Measurements from ENCODE around the gene COL5A2.

The COL5A2 gene

DNA sequence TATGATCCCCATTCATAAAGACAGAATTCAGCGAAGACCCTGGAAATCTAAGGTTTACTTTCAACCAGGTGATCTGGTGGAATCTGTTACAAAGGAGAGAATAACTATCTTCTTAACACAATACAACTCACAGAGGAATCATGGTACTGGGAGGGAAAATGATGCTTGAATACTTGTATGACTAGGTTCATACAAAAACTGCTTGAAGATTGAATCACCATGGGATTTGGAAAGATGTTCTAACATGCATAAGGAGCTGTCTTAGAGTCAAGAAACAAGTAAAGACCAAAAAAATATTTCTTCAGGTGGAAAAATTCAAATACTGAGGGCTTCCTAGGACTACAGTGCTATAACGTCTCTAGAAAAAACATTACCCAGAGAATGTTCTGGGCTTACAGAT, 32.2 kb downstream of the COL5A2 start:
- DNase-seq = no peak

DNA sequence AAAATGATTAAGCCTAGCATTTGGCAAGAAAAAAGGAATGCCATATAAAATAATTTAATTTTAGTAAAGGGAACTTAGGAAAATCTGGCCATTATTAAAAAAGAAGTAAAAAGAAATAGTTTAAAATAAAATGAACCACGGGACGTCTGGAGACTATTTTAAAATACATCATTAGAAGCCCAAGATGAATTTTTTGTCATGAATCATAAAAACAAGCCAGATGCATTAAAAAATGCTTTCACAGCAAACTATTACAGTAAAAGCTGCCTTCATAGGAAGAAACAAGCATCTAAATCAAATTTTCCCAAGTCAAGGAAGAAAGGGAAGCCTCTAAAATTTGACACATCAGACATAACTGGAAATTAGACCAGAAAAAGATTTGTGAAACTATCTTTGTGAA, 33.0 kb downstream of the COL5A2 start:
- no peak for DNase-seq

DNA sequence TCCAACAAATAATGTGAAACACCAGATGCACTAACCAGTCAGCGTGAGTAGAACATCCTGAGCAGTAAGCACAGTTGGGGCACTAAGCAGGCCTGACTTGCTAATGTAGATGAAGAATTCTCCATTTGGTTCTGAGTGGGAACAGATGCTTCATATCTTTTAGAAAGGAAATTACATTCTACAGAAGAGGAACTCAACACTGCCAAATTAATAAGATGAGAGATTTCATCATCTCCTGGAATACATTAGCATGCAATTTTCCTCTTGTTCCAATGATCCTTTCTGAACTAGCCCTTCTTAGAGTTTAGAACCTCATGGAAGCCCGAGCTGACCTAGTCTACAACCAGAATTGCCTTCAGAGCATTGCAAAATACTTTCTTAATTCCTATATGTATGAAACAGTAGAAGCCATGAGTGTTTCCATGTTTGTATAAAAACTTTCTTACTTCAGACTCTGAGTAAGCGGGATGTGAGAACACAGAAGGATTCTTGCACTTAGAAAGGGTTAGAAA, 34.8 kb downstream of the COL5A2 start:
- DNase-seq = no peak

DNA sequence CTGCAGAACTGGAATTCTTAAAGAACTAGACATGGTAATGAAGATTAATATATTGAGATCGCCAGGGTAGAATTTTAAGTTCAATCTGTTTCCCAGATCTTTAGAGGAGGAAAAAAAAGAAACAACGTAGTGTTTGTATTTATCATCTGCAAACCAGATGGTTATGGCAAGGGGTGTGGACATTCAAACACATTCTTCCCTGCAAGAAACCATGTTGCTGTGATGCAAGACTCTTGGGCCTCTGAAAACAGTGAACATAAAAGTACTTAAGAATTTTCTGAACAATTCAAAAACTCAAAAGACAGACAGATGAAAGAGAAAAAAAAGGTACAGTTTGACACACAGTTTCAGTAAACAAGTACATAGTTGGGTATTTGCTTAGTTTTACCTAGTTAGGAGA, 35.6 kb downstream of the COL5A2 start:
- no peak for DNase-seq

DNA sequence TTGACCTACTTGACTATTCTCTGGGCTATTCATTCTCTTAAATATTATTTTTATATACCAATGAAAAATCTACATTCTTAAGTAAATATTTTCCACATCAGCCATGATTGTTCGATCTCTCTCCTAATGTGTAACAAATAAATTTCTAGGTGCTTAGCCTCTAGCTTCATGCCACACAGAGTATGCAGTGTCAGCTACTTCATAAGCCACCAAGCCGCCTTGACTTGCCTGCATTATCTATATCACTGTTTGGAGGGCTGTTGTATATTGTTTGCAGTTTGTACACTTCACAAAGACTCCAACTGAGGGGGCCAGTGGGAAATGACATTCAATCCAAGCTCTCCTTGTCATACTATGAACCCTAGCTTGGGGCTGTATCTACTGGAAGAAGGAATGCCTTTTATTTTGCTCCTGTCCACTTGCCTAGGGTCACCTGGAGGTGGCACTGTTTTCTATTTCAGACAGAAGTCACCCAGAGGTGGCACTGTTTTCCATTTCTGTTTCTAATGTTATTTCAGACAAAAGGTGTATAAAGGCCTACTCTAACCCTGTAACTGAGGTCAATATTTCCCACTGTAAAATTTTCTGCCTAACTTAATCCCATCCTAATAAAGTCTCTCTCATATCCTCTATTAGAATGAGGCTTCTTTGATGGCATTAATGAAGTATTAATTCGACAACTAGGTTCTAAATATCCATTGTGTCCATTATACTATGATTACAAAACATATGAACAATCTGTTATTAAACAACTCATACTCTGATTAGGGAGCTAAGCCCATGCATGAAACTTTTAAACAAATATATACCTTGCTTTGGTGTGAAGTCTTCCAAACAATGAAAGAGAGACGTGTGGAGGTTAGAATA, 36.4 kb downstream of the COL5A2 start:
- DNase-seq = peak; percentile 58

DNA sequence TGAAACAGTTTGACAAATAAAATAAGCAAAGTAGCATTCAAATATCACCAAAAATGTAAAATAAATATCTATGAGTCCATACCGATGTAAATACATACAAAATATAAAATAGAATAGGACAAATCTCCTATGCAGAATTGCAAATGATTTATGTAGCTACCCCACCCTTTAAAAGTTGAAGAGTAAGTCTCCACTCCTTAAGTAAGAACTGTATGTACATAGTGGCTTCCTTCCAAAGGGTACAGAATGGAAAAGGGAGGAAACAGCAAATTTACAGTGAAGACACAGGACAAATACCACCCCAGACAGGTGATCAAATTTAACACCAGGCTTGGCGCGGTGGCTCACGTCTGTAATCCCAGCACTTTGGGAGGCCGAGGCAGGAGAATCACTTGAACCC, 40.8 kb downstream of the COL5A2 start:
- no peak for DNase-seq

DNA sequence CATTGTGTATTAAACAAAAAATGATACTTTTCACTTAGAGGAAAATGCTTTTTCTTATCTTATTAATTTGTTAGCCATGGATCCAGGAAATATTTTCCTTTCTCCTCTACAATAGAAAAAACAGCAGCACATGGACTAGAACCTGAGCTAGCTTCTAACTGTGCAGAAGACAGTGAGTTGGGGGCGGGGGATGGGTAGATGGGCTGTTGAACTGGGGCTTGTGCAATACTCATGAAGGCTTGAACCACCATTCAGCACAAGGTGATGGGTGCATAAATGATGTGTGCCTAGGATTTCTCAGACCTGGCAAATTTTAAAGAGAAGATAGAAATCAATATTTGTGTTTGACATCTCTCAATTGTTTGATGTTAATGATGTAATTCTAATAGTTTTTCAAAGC, 42.0 kb downstream of the COL5A2 start:
- no peak for DNase-seq

DNA sequence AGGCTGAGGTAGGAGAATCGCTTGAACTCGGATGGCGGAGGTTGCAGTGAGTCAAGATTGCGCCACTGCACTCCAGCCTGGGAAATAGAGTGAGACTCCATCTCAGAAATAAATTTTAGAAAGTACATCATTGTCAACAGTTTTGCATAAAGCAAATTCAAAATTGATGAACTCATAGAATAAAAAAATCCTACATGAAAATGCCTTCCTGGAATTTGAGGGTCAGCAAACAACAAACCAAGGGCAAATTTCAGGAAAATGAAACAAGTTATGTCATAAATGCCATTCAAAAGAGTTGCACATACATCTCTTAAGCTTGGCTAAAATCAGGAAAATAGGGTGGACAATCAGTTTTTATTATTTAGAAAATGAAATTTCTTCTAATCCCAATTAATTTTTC, 45.1 kb downstream of the COL5A2 start:
- DNase-seq = no peak

DNA sequence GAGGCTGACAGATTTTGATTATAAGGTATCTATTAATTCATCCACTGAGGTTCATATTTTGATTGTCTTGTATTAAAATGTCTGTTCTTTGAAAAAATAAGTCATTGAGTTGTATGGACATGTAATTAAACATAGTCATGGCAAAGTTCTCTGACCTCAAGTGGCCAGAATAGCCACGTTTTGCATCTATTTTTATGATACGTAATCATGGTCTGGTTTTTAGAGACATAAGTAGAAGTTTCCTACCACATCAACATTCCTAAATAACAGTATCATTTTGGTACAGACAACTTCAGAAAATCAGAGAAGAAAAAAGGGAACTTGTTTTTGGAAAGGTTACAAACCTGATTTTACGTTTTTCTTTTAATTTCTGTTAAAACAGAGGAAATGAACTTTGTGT, 47.6 kb downstream of the COL5A2 start:
- no peak for DNase-seq

DNA sequence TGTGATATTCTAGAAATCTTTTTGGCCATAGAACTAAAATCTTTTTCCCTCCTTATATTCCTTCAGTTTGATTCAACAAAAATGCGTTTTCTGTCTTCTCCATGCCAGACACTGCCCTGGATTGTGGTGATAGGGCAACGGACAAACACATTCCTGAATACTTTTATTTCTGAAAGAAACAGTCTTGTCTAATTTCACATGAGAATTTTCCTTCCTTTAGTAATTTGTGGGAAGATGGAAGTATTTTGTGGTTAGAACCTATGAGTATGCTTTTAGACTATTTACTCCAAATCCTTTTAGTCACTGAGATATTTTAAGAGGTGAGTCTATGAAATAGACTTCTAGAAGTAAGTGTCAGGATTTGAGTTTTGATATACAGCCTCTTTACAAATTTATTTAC, 49.6 kb downstream of the COL5A2 start:
- no peak for DNase-seq

DNA sequence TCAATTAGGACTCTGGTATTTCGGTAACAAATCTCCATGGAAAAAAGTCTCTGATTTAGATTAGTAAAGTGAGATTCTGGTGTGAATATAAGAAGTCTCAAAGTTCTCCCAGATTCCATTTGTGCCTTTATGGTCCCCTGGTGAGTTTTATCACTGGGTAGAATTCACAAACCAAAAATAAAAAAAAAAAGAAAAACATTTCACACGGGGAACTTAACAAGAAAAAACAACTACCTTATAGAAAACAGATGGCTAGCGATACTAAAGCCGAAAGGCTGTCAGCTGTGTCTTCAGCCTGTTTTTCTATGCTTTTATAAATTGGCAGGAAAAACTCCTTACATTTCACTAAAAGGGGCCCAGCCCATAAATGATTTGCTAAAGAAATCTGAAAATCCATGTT, 50.6 kb downstream of the COL5A2 start:
- no peak for DNase-seq

DNA sequence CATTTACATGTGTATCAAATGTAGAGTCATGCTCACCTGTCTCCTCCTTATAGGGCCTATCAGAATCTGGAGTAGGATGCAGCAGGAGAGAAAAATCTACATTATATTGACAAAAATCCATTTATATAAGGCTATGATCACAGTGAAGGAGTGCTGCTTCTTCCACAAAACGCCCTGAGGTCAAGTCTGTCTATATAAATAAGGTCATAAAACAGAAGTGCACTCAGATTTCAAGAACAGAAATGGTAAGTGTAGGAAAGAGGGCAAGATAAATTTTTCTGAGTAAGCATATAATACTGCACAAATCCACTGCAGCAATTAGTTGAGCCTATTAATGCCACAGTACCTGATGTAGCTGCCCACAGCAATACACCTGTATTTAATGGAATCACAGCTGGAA, 51.8 kb downstream of the COL5A2 start:
- DNase-seq = no peak

DNA sequence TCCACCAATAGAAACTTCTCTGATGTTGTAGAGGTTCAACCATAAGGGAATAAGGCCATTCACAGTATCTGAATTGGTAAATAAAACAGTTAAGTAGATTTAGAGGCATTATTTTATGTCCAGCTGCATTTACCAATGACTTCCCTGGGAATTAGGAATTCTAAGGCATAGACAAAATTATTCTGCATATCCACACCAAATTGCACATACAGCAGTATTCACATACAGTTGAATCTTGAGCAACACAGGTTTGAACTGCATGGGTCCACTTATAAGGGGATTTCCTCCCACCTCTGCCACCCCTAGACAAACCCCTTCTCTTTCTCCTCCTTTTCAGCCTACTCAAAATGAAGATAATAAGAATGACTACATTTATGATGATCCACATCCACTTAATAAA, 54.4 kb downstream of the COL5A2 start:
- no peak for DNase-seq

DNA sequence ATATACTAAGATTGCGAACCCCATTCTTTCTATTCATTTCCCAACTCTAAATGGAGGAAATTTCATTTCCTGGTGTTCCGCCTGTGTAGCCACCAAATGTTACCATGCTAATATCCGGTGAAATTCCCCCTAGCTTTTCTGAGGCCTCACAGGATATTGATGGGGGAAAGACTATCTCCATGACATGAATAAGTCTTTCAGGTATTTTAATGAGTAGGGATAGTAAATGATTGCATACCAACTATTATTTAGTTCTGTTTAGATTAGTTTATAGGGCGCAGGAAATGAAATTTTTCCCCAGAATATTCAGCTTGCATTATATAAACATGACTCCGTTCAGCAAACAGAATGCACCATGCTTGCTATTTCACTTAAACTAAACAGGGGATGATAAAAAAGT, 55.4 kb downstream of the COL5A2 start:
- no peak for DNase-seq

DNA sequence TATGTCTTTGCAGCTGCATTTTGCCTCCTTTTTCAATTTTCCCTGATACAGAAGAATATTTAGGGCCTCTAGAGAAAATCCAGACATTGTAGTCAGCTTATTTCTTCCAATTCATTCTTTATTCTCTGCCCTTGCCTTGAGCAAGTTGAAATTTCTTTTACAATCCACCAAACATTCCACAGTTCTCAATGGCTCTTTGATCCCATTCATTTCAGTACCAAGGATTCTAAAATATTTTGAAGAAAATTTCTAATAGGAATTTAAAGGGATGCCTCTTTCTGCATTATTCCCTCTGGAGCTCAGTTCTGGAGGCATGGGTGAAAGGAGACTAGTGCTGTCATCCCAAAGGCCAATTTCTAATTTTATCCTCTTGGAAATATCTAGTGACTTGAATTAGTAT, 61.2 kb downstream of the COL5A2 start:
- no peak for DNase-seq

DNA sequence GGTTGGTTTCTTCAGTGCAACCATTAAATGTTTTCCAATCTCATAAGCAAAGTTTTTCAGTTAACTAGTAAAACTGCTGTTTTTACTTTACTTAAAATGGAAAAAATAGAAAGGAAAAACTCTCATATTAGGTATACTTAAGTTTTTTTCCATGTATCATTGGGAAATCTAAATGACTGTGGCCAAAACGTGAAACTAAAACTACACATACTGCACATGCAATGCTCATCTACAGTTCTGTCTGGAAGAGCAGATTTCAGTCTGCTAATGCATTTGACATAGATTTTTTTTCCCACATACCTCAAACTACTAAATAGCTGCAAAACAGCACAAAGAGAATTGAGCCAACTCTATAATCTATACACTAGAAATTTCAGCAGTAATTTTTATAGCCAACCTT, 62.6 kb downstream of the COL5A2 start:
- no peak for DNase-seq

DNA sequence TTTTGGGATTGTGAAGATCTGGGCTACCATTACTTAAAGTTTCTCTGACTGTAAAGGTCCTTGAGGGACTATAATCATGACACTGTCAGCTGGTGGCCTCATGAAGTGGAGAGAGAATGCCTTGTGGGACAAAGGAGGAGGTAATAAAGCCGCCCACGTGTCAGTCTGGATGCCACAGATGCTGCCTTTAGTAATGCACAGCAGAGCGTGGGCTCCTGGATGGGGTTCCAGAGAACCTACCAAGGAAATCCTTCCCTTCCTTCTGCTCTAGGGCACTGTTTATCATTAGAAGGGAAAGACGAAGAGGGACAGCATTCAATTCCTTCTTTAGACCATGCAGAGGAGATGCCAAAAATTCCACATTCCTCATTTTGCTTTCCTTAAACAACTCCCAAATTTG, 63.5 kb downstream of the COL5A2 start:
- peak; percentile 19 for DNase-seq

DNA sequence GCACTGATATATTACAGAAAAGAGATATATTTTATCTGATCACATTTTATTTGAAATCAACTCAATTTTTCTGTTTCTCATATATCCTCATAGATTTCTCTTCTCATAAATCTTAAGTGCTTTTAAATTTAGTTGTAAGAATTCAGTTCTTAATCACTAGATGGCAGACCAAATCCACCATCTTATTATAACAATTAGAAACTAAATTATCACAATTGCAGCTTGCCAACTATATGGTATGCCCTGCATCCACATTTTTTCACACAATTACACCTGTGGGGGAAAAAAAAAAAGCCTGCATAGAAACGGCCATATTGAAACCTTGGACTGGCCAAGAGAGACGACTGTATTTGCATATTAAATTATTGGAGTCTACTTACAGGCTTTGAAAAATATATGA, 64.4 kb downstream of the COL5A2 start:
- DNase-seq = no peak

DNA sequence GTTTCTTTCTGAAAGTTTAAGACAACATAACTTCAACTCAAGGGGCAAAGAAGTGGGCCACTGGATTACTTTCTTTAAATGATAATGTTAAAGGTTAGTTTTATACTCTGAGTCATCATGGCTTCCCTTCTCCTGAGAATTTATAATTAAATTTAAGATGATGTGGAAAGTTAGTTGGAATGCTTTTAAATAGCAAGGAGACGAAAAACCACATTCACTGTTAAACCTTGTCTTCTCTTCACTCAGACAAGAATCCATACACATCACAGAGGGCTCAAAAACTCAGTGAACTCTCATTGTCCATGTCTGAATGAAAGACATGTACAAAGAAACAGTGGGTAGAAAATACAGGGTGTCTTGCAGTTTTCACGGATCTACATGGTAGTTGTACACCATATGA, 65.6 kb downstream of the COL5A2 start:
- DNase-seq = no peak

DNA sequence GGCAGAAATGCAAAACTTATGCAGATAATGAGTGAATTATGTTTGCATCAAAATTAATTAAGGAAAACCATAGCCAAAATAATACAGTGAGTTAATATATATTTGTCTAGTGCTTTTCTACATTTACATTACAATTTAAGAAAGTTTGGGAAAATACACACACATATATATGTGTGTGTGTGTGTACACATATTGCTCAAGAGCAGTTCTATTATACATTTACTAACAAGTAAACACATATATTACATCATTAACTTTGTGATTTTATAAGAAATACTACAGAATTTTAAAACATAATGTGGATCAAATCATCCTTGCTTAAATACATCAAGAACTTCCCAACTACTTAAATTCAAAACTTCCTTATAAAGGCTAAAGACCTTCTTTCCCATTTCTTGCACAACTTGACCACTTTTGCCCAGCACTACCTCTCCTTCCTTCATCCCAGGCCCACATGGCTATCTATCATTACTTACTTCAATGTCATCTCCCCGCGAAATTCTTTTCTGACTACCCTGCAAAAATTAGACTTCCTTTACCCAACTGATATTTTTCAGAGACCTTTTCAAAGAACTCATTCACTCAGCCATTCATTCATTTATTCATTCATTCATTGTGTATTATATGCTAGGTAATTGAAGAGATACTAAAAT, 68.4 kb downstream of the COL5A2 start:
- DNase-seq = no peak

DNA sequence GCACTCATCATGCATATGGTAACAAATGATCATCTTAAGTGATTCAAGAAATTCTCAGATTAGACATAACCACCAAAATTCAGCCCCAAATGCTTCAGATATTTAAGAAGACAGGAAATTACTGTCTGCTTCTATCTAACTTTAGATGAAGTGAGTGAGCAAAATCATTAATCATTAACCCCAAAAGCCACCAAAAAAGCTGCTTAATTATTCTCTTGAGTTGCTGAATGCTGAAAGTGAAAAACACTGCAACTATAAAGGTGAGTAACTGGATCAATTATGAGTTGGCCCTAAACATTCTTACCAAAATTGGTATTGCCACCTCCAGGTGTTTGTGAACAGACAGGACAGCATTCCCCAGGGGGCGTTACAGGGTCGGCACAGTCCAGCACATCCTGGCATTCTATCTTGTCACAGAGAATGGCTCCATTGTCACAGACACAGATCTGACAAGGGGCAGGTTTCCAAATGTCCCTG, 69.6 kb downstream of the COL5A2 start:
- DNase-seq = no peak

DNA sequence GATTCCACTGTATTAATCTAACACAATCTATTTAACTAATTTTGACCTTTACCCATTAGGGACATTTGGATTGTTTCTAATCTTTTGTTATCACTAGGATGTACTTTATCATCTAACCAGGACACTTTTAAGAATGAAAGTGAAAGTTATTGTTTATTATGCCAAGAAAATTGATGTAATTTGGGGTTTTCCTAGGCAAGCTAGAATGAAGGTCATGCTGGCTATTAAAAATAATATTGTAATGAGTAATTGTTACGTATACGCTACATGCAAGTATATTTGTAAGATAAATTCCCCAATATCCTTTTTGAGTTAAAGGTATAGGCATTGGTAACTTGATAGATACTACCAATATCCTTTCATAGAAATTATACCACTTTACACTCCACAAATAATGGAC, 74.6 kb downstream of the COL5A2 start:
- DNase-seq = no peak

DNA sequence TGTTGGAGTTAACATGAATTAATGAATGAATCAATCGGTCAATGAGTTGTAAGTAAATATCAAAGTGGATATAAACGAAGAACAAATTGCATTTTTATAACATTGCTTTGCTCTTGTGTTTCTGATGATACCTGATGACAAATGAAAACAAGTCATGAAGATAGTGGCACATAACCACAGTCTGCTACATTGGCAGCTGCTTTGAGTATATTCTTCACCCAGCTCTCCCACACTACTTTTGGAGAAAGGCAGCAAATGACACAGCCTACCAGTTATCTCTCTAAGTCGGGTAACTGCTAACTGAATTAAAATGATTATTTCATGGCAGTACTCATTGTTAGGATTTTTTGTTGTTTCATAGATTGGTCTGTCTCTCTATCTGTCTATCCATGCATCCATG, 76.8 kb downstream of the COL5A2 start:
- DNase-seq = no peak

DNA sequence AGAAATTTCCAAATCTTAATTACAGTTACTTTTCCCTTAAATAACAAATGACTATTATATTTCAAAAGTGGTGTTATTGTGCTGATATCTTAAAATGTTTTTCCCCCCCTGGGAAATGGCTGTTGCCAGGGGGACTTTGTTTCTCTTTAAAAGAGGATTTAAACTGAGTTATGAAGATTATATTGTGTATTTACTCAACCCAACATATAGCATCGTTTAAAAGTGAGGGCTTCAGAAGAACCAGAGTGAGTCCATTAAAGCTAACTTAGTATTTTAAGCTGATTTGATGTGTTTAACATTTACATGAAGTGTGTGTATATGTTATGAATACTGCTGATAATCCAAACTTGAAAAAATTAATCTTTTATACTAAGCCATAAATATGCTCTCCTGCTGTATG, 81.6 kb downstream of the COL5A2 start:
- DNase-seq = no peak
